ENCODE measurements around the gene ALG2. TPM values are rescaled to one million over a fixed set of nuclear protein-coding genes. Genes with fewer than 3 reads are reported as not detected.

Gene ALG2
- total and polyA plus RNA-seq, 2 of the 4 experiments (the other 2 are of a cell fraction), result 36.4 to 38.4 TPM

DNA sequence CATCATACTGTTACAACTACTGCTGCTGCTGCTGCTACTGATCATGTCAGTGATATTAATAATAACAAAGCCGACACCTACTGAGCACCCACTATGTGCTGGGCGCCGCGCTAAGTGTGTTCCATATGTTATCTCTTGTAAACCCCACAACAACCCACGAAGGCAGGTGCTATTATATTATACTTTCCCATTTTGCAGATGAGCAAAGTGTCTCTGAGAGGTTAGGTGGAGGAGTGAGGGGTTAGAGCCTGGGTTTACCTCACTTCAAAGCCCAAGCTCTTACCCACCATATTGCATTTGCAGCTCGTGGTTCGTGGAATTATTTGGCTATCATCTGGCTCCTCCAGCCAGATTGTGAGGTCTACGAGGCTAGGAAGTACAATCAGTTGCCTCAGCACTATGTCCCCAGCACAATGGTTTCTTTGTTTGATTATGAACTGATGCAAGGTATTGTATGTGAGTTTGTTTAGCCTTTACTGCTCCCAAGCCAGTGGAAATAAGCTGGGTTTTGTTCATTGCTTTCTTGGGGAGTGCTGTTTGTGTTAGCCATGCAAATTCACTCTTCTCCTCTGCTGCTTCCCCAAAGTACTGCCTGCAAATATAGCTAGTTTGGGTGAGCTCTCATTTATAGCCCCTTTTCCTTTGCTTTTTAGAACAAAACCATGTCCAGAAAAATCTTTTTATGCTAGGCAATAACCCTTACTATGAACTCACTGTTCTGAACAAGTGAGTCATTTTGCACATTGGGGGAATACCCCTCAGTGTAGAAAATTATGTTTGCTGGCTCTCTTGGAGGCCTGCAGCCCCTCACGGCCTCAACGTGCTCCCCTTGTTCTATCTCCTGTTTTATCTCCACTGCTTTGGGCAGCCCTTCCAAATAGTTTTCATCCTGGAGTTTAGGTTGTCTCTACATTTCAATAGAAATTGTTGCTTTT, 47.9 kb downstream of the ALG2 start:
- Histone ChIP-seq H3K27me3 (ENCODE audit: control insufficient read depth, insufficient read depth, low read length) (peaks cover 13% of the 10 kb centered on the region), H3K9me1 (ENCODE audit: insufficient read depth, low read length) (no peaks in the 10 kb centered on the region), H3K56ac (ENCODE audit: extremely low read depth, insufficient read depth, low read length) (no peak overlapping the region), H3K18ac (ENCODE audit: low read depth, low read length) (no peak overlapping the region; the same call in 1 of the 2 replicates), H3K27ac (ENCODE audit: insufficient read depth, low read length) (no peak overlapping the region), H3K14ac (replicated peaks; ENCODE audit: low read depth, low read length) (no peak overlapping the region), H2BK120ac (ENCODE audit: low read depth, low read length) (no peak overlapping the region), H4K8ac (ENCODE audit: low read depth in 2 of 2, low read length in 2 of 2) (no peak overlapping the region), H3K9ac (ENCODE audit: low read depth, low read length) (no peak overlapping the region), H3K36me3 (ENCODE audit: control insufficient read depth, insufficient read depth, low read length) (no peaks in the 10 kb centered on the region), H2BK5ac (ENCODE audit: low read depth, low read length, poor library complexity, severe bottlenecking) (no peak overlapping the region), H4K5ac (ENCODE audit: low read depth, low read length) (no peak overlapping the region), H2AFZ (replicated peaks; ENCODE audit: low read length, poor library complexity) (no peak overlapping the region), H3K4me1 (ENCODE audit: control insufficient read depth, insufficient read depth, low read length) (peaks cover 12% of the 10 kb centered on the region), H3K4ac (ENCODE audit: low read depth, low read length) (no peak overlapping the region), H4K20me1 (ENCODE audit: insufficient read depth, low read length) (no peaks in the 10 kb centered on the region), H2BK20ac (ENCODE audit: low read depth, low read length) (no peak overlapping the region), H3K4me2 (ENCODE audit: low read depth, low read length) (no peak overlapping the region; the same call in 1 of the 2 replicates), H3K9me3 (ENCODE audit: control insufficient read depth, insufficient read depth, low read length) (no peaks in the 10 kb centered on the region), H2AK9ac (replicated peaks; ENCODE audit: low read depth, low read length, poor library complexity) (no peak overlapping the region), H3K23ac (ENCODE audit: low read depth, low read length) (no peak overlapping the region), H3K4me3 (ENCODE audit: insufficient read depth, low read depth, low read length) (no peak overlapping the region), H2BK15ac (ENCODE audit: low read depth, low read length) (no peak overlapping the region), H2AK5ac (ENCODE audit: low read depth, low read length) (no peak overlapping the region), H4K91ac (ENCODE audit: insufficient read depth, low read depth, low read length) (no peak overlapping the region; the same call in 1 of the 2 replicates), H3K79me1 (ENCODE audit: low read depth in 1 of 2, low read length in 2 of 2) (no peaks in the 10 kb centered on the region)
- DNase-seq, result no peak
- no peak for ATAC-seq (ENCODE audit: low read depth)
- in situ Hi-C loops (cut with MboI; ENCODE audit: low sequenced_read_pairs), result no loop called here
- intact Hi-C loops (cut with micrococcal nuclease), result no loop called here
- ChIA-PET POLR2A (ENCODE audit: unreplicated experiment) (no interaction called here), CTCF (interaction anchor here (0.6 to 0.7 kb wide), 2 partner anchors 141 to 1049 kb away, joined by 3 to 6 read pairs; no protein-coding TSS in a partner anchor)
- no peak for TF ChIP-seq RFX5 (IDR thresholded peaks at IDR 0.05; ENCODE audit: low read depth, low read length)
- dilution Hi-C loops (cut with HindIII; ENCODE audit: low sequenced_read_pairs, unreplicated experiment), result no loop called here
- no TSS peak for BruUV-seq (replicated peaks)
- WGBS, 2 experiments (ENCODE audit: extremely low coverage in 2 of 2, insufficient read length in 1 of 2), result no CpG with 5 or more reads among the region's 10 CpGs
